CD4-positive, alpha-beta T cell (primary cell): ENCODE data around the gene KRTDAP. TPM values are rescaled to one million over a fixed set of nuclear protein-coding genes. Genes with fewer than 3 reads are reported as not detected.

ENCODE experiments used
- ATAC-seq: fragments of 200-7000 bp; cut with Tn5 transposase; one replicate; pipeline ENCODE4 v1.10.0; 2022; ENCODE audit warnings: mild to moderate bottlenecking; ENCODE audit not compliant: poor library complexity
- CTCF ChIA-PET: fragments of 350-600 bp; sonication (Branson Sonifier 250); formaldehyde crosslinking; loops from one replicate; lab custom pipeline; 2021; ENCODE audit warnings: antibody characterized with exemption, inconsistent platforms; lab: Charles Lee
- POLR2A ChIA-PET: fragments of 350-600 bp; sonication (Branson Sonifier 250); formaldehyde crosslinking; loops from one replicate; lab custom pipeline; 2021; ENCODE audit warnings: antibody characterized with exemption, inconsistent platforms; lab: Charles Lee
- DNase-seq, 14 experiments: peaks; one replicate each; pipeline ENCODE4 v3.0.0-alpha.2; 2013 to 2020; ENCODE audit warnings: mixed read lengths in 2 of 14
- H3K27ac ChIP-seq, 2 donors: one replicate each; pipeline versions ENCODE4 v1.5.1 to v1.7.0; 2013; ENCODE audit warnings: low read length in 2 of 2, low read depth in 1 of 2, mild to moderate bottlenecking in 1 of 2
- H3K27me3 ChIP-seq, 2 experiments: 1 replicate in 1 of 2; 2 replicates in 1 of 2; pipeline versions ENCODE4 v1.6.1 to v1.7.0; 2013; ENCODE audit warnings: low read length in 2 of 2, control low read depth in 1 of 2, mild to moderate bottlenecking in 1 of 2, moderate library complexity in 1 of 2; ENCODE audit not compliant: insufficient read depth in 2 of 2, control insufficient read depth in 1 of 2
- H3K36me3 ChIP-seq: one replicate; pipeline ENCODE4 v1.6.1; 2013; ENCODE audit warnings: low read length, control low read depth; ENCODE audit not compliant: insufficient read depth
- H3K4me1 ChIP-seq: one replicate; pipeline ENCODE4 v1.6.1; 2013; ENCODE audit warnings: low read length, control low read depth; ENCODE audit not compliant: insufficient read depth
- H3K4me3 ChIP-seq: one replicate; pipeline ENCODE4 v1.5.1; 2013; ENCODE audit warnings: mild to moderate bottlenecking, low read length, moderate library complexity
- H3K9me3 ChIP-seq, 2 experiments: 1 replicate in 1 of 2; 2 replicates in 1 of 2; pipeline versions ENCODE4 v1.6.1 to v1.7.0; 2013; ENCODE audit warnings: low read length in 2 of 2, mild to moderate bottlenecking in 2 of 2, control low read depth in 1 of 2, moderate library complexity in 1 of 2; ENCODE audit not compliant: control insufficient read depth in 1 of 2, insufficient read depth in 1 of 2
- H3K27ac Mint-ChIP-seq: one replicate; pipeline ENCODE4 v1.8.0; 2020; ENCODE audit warnings: mixed read lengths
- H3K27me3 Mint-ChIP-seq: one replicate; pipeline ENCODE4 v1.8.0; 2021; ENCODE audit warnings: mixed read lengths
- H3K36me3 Mint-ChIP-seq: one replicate; pipeline ENCODE4 v1.8.0; 2021; ENCODE audit warnings: low read depth, mixed read lengths
- H3K4me1 Mint-ChIP-seq: one replicate; pipeline ENCODE4 v1.8.0; 2021; ENCODE audit warnings: low read depth, mixed read lengths
- H3K4me3 Mint-ChIP-seq: one replicate; pipeline ENCODE4 v1.8.0; 2020; ENCODE audit warnings: mild to moderate bottlenecking, mixed read lengths
- H3K9me3 Mint-ChIP-seq: one replicate; pipeline ENCODE4 v1.8.0; 2020; ENCODE audit warnings: mixed read lengths
- intact Hi-C, 2 experiments: fragments of 100-400 bp; cut with DNase I in 1 of 2; cut with micrococcal nuclease in 1 of 2; formaldehyde crosslinking; loops; one replicate each; pipeline versions ENCODE4 v1.15.1 to v1.9.0; 2023 to 2025; cut with DNase I, micrococcal nuclease
- total RNA-seq, 174 experiments: library from RNA in 2 of 174; stranded (reverse) in 2 of 174; gene quantifications; one replicate each; pipeline ENCODE4 v1.2.3 and lab custom pipeline; 2021 to 2026
- TF ChIP-seq, protein P1 (sequence below): fragments of 200-600 bp; IDR thresholded peaks from one replicate; pipeline ENCODE4 v1.8.0; 2022; ENCODE audit warnings: antibody characterized with exemption, mild to moderate bottlenecking

The KRTDAP gene
- total RNA-seq, 2 experiments from 2014 or later = not detected

DNA sequence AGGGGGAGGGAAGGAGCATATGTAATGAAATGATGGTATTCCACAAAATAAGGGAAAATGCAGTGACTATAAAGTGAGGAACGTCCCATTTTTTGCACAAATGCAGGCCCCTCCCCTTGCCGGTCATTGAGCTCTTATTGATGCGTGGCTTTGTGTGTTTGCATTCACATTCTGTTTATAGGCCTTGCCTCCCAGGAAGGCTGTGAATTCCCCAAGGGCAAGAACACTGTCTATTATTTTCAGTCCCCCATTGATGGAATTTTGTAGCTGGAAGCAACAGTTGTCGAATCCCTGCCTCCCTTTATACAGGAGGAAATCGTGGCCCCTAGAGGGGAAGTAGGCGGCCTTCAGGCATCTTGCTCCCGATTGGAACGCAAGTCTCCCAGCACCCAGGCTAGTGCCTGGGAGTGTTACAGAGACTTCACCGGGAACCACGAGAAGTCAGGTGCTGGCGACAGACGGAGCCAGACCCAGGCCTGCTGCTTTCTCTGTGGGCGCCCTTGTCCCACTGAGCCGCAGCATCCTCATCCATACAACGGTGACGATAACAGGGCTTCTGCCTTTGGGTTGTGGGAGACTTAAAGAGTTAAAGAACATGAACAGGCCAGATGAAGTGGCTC lies 31.0 kb upstream of the KRTDAP start:
- no peaks in the 10 kb centered on the region for H3K36me3 Mint-ChIP-seq
- H3K27ac ChIP-seq = no peak overlapping the region
- no peaks in the 10 kb centered on the region for H3K36me3 ChIP-seq
- no peak for ATAC-seq
- TF ChIP-seq, protein P1, sequence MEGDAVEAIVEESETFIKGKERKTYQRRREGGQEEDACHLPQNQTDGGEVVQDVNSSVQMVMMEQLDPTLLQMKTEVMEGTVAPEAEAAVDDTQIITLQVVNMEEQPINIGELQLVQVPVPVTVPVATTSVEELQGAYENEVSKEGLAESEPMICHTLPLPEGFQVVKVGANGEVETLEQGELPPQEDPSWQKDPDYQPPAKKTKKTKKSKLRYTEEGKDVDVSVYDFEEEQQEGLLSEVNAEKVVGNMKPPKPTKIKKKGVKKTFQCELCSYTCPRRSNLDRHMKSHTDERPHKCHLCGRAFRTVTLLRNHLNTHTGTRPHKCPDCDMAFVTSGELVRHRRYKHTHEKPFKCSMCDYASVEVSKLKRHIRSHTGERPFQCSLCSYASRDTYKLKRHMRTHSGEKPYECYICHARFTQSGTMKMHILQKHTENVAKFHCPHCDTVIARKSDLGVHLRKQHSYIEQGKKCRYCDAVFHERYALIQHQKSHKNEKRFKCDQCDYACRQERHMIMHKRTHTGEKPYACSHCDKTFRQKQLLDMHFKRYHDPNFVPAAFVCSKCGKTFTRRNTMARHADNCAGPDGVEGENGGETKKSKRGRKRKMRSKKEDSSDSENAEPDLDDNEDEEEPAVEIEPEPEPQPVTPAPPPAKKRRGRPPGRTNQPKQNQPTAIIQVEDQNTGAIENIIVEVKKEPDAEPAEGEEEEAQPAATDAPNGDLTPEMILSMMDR = no peak
- H3K27me3 ChIP-seq = peaks cover 0 to 3% of the 10 kb centered on the region in 2 experiments
- peaks cover 19% of the 10 kb centered on the region for H3K27me3 Mint-ChIP-seq
- intact Hi-C loops = no loop called here
- H3K4me1 Mint-ChIP-seq = no peaks in the 10 kb centered on the region
- ChIA-PET CTCF (interaction anchor here (1.4 kb wide), 1 partner anchor 11 kb away, joined by 4 read pairs; no protein-coding TSS in a partner anchor), POLR2A (no interaction called here)
- H3K9me3 ChIP-seq = no peaks in the 10 kb centered on the region
- H3K4me3 ChIP-seq = no peak overlapping the region
- H3K4me3 Mint-ChIP-seq = no peak overlapping the region
- DNase-seq = no peak
- no peaks in the 10 kb centered on the region for H3K4me1 ChIP-seq
- no peak overlapping the region for H3K27ac Mint-ChIP-seq
- H3K9me3 Mint-ChIP-seq = no peaks in the 10 kb centered on the region

DNA sequence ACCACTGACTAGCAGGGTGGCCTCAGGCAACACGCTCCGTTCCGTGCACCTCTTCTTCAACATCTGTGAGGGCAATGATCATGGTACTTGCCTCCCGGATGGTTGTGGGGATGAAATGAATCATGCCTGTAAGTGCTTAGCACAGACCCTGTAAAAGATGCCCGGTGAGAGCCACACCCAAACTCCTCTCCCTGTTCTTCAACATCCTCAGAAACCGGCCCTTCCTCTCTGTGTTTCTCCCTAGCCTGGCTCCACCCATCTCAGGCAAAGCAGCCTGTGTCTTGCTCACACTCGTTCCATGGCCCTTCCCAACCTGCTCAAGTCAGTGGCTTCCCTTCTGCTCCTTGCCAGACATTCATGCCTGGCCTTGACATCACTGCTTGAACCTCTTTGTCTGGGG lies 29.0 kb upstream of the KRTDAP start:
- no peak overlapping the region for H3K4me3 ChIP-seq
- Mint-ChIP-seq H3K36me3 (no peaks in the 10 kb centered on the region), H3K4me1 (no peaks in the 10 kb centered on the region), H3K27ac (no peak overlapping the region), H3K27me3 (peaks cover 29% of the 10 kb centered on the region), H3K4me3 (no peak overlapping the region), H3K9me3 (no peaks in the 10 kb centered on the region)
- POLR2A ChIA-PET = no interaction called here
- H3K27me3 ChIP-seq = peaks cover 0 to 3% of the 10 kb centered on the region in 2 experiments
- no peaks in the 10 kb centered on the region for H3K9me3 ChIP-seq
- TF ChIP-seq, protein P1 = no peak
- no peaks in the 10 kb centered on the region for H3K36me3 ChIP-seq
- CTCF ChIA-PET = no interaction called here
- H3K4me1 ChIP-seq = no peaks in the 10 kb centered on the region
- ATAC-seq = no peak
- intact Hi-C loops = no loop called here
- no peak for DNase-seq
- no peak overlapping the region for H3K27ac ChIP-seq

DNA sequence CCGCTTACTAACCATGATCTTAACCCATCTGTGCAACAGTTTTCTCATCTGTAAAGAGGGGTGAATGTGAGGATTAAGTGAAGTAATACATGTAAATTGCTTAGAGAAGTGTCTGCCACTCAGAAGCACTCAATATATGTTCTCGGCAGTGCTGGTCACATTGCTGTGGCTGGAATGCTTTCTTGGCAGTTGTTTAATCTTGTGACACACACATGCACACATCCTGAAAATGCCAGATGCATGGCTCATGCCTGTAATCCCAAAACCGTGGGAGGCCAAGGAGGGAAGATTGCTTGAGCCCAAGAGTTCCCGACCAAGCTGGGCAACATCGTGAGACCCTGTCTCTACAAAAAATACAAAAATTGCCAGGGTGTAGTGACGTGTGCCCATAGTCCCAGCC lies 28.0 kb upstream of the KRTDAP start:
- Histone ChIP-seq H3K27me3 (peaks cover 0 to 4% of the 10 kb centered on the region in 2 experiments), H3K4me3 (no peak overlapping the region), H3K4me1 (no peaks in the 10 kb centered on the region), H3K27ac (no peak overlapping the region), H3K9me3 (no peaks in the 10 kb centered on the region), H3K36me3 (no peaks in the 10 kb centered on the region)
- CTCF ChIA-PET = no interaction called here
- Mint-ChIP-seq H3K27ac (no peak overlapping the region), H3K27me3 (peaks cover 30% of the 10 kb centered on the region), H3K4me3 (no peak overlapping the region), H3K4me1 (no peaks in the 10 kb centered on the region), H3K9me3 (no peaks in the 10 kb centered on the region), H3K36me3 (no peaks in the 10 kb centered on the region)
- intact Hi-C loops = no loop called here
- POLR2A ChIA-PET = no interaction called here
- ATAC-seq (no peak), DNase-seq (no peak)
- TF ChIP-seq, protein P1 = no peak
